HFFc6 (cell line): ENCODE measurements around the gene FGFRL1. TPM values are rescaled to one million over a fixed set of nuclear protein-coding genes. Genes with fewer than 3 reads are reported as not detected.

Experiments
- DNase-seq: peaks from one replicate; pipeline ENCODE4 v3.0.0-alpha.2; 2018
- H3K27ac Mint-ChIP-seq: 2 replicates; pipeline ENCODE4 v1.8.0; 2020; ENCODE audit warnings: mild to moderate bottlenecking, mixed read lengths
- H3K27me3 Mint-ChIP-seq: 2 replicates; pipeline ENCODE4 v1.8.0; 2021; ENCODE audit warnings: mild to moderate bottlenecking, moderate library complexity, mixed read lengths; ENCODE audit not compliant: insufficient read depth
- H3K36me3 Mint-ChIP-seq: 2 replicates; pipeline ENCODE4 v1.8.0; 2021; ENCODE audit warnings: low read depth, mixed read lengths
- H3K4me1 Mint-ChIP-seq: 2 replicates; pipeline ENCODE4 v1.8.0; 2020; ENCODE audit warnings: low read depth, mixed read lengths
- H3K4me3 Mint-ChIP-seq: 2 replicates; pipeline ENCODE4 v1.8.0; 2020; ENCODE audit warnings: mild to moderate bottlenecking, moderate library complexity, mixed read lengths
- H3K9me3 Mint-ChIP-seq: 2 replicates; pipeline ENCODE4 v1.8.0; 2020; ENCODE audit warnings: mild to moderate bottlenecking, mixed read lengths
- total RNA-seq, 6 experiments: library from RNA; stranded (reverse); fragmentation: NEBNext Ultra II Directional; extraction: Animal tissue kit (Norgen Biotek cat#: 25700); gene quantifications; 2 replicates in 1 of 6; 3 replicates in 5 of 6; pipeline ENCODE4 v1.2.3, GENCODE V29; 2021
- TF ChIP-seq, protein P1 (sequence below): fragments of 200-600 bp; sonication (generic); IDR thresholded peaks from 2 replicates; pipeline ENCODE4 v1.5.0; 2021; ENCODE audit warnings: antibody characterized with exemption, mild to moderate bottlenecking

Gene FGFRL1
- total RNA-seq, 6 experiments from 2014 or later, result 15.4 to 40.8 (median 17.3) TPM

DNA sequence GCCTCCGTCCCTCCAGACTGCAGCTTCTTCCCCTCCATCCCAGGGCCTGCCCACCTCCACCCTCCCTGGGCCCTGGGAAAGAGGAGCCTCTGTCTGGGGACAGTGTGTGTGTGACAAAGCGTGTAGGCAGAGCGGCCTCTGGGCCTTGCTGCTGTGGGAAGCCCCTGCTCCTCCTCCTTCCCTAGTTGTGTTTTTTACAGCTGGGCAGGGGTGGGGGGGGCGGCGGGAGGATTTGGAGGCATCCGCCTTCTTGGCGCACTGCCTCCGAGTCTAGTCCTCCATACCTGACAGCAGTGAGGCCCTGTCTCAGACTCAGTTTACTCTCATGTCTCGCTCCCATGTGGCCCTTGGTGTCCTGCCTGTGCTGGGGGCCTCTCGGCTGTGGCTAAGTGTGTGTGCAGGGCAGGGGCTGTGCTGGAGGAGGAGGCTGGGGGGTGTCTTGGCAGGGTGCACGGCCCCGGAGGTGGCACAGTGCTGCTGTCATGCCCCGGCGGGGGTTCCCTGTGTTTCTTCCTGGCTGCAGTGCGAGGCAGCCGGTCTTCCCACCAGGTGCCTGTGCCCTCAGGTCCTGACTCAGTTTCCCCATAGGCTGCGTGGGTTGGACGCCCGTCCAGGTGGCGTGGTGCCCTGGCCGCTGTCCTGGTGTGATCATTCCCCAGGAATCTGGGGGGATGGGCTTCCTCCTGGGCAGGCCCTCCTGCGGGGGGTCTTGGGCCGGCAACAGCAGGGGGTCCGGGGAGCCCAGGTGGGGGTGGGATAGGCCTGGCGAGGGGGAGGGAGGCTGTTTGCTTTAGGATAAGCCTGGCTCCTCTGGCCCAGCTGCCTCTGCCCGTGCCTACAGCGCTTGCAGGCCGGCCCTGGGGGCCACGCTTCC is 7.0 kb downstream of the FGFRL1 start:
- TF ChIP-seq, protein P1, sequence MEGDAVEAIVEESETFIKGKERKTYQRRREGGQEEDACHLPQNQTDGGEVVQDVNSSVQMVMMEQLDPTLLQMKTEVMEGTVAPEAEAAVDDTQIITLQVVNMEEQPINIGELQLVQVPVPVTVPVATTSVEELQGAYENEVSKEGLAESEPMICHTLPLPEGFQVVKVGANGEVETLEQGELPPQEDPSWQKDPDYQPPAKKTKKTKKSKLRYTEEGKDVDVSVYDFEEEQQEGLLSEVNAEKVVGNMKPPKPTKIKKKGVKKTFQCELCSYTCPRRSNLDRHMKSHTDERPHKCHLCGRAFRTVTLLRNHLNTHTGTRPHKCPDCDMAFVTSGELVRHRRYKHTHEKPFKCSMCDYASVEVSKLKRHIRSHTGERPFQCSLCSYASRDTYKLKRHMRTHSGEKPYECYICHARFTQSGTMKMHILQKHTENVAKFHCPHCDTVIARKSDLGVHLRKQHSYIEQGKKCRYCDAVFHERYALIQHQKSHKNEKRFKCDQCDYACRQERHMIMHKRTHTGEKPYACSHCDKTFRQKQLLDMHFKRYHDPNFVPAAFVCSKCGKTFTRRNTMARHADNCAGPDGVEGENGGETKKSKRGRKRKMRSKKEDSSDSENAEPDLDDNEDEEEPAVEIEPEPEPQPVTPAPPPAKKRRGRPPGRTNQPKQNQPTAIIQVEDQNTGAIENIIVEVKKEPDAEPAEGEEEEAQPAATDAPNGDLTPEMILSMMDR, result no peak
- no peak overlapping the region for H3K27ac Mint-ChIP-seq
- no peaks in the 10 kb centered on the region for H3K9me3 Mint-ChIP-seq
- H3K27me3 Mint-ChIP-seq, result no peaks in the 10 kb centered on the region; the same call in none of the 2 replicates
- no peaks in the 10 kb centered on the region for H3K4me1 Mint-ChIP-seq
- H3K36me3 Mint-ChIP-seq, result no peaks in the 10 kb centered on the region
- H3K4me3 Mint-ChIP-seq, result no peak overlapping the region
- DNase-seq, result no peak

DNA sequence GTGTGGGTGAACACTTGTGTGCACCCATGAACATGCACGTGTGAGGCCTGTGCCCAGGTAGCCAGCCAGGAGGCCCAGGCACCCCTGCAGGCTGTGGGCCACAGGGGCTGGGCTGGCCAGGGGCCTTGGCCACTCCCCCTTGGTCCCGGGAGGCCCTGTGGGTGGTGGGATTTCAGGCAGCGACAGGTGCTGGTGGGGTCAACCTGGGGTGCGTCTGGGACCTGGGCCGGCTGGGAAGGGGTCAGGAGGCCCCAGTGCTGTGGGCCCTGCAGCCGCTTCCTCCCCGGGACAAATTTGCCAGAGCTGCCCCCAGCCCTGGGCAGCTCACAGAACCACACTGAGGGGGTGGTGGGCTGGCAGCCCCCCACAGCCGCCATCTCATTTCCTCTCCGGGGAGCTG is 7.9 kb downstream of the FGFRL1 start:
- no peak for DNase-seq
- TF ChIP-seq, protein P1, result no peak
- H3K27ac Mint-ChIP-seq, result no peak overlapping the region
- H3K4me1 Mint-ChIP-seq, result no peaks in the 10 kb centered on the region
- no peaks in the 10 kb centered on the region; the same call in none of the 2 replicates for H3K27me3 Mint-ChIP-seq
- H3K9me3 Mint-ChIP-seq, result no peaks in the 10 kb centered on the region
- no peak overlapping the region for H3K4me3 Mint-ChIP-seq
- no peaks in the 10 kb centered on the region for H3K36me3 Mint-ChIP-seq

DNA sequence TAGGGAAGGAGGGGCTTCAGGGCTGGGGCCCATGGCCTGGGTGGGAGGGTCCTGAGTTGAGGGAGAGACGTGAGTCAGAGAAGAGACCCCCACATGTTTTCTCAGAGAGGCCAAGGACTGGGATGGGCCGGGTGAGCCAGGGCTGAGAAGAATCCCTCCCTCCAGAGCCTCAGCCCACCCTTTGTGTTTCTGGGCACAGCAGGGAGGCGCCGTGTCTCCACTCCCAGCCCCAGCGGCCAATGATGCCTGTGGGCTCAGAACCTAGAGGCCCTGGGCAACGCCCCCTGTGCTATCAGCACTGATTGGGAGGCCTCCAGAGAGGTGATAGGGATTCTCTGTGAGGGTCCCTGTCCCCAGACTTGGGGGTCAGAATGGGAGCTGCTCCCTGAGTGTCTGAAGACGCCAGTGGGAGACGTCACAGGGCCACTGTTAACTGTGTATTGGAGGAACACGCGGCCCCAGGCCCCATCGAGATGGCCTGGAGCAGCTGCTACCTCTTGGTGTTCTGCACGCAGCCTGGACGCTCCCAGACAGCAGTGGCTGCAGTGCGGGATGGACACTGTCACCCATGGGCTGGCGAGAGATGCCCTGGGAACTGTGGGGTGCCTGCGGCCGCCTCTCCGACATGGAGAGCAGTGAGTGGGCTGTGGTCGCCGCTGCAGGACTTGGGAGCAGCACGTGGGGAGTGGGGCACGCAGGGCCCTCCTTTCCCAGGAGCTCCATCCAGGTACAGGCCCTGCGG is 8.5 kb downstream of the FGFRL1 start:
- TF ChIP-seq, protein P1, result no peak
- Mint-ChIP-seq H3K27me3 (no peaks in the 10 kb centered on the region; the same call in none of the 2 replicates), H3K9me3 (no peaks in the 10 kb centered on the region), H3K4me3 (no peak overlapping the region), H3K4me1 (no peaks in the 10 kb centered on the region), H3K27ac (no peak overlapping the region), H3K36me3 (peaks cover under 1% of the 10 kb centered on the region)
- no peak for DNase-seq

DNA sequence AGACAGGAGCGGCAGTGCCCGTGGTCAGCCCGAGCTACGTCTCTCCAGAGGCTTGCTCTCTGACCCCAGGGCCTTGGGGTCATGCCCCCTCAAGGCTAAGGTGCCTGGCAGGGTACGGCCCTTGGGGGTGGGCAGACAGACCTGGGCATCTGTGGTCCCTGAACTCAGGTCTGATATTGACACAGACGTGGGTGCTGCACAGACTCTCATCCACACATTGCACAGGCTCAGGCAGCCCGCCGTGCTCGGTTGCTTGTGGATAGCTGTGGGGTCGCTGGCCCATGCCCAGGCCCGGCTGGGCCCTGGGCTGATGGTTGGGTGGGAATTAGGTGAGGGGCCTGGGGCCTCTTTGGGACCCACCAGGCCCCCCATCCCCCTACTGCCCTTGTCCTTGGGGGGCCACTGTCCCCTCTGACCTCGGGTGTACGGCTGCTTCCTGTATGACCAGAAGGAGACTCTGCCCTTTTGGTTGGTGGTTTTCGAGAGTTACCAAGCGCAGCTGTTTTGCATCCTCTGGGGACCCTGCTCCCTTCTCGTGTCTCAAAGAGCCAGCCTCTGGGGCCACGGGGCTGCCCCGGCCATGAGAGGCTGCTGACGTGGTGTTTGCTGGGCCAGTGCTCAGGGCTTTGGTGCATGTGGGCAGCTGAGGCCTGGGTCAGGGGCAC is 10.1 kb downstream of the FGFRL1 start:
- Mint-ChIP-seq H3K27me3 (no peaks in the 10 kb centered on the region; the same call in none of the 2 replicates), H3K9me3 (no peaks in the 10 kb centered on the region)

More for the DNA sequence above, 10.1 kb downstream of the FGFRL1 start:
- no peak overlapping the region for H3K27ac Mint-ChIP-seq
- H3K4me3 Mint-ChIP-seq, result no peak overlapping the region
- H3K36me3 Mint-ChIP-seq, result peaks cover 12% of the 10 kb centered on the region
- TF ChIP-seq, protein P1, result no peak
- no peak for DNase-seq
- H3K4me1 Mint-ChIP-seq, result no peaks in the 10 kb centered on the region
